HG03097 (cell line): ENCODE measurements around the gene GPR84.

Experiments used
- ATAC-seq: cut with Tn5 transposase; IDR thresholded peaks from one replicate; pipeline ENCODE4 v1.9.1; 2021; ENCODE audit not compliant: unreplicated experiment, low FRiP score

Gene GPR84

GRCh38 chr12:54364413-54364812 lies at the start of gene GPR84:
TSS of gene GPR84 (minus strand) at chr12:54364486. CDS start at chr12:54363851, 635 bp downstream.
- peak; percentile 56 for ATAC-seq

GRCh38 chr12:54413284-54414190 lies 49.3 kb upstream of the GPR84 start:
- no peak for ATAC-seq

GRCh38 chr12:54412786-54413185 lies 48.5 kb upstream of the GPR84 start:
- ATAC-seq: no peak

GRCh38 chr12:54412348-54412747 lies 48.1 kb upstream of the GPR84 start:
- ATAC-seq: no peak

GRCh38 chr12:54411391-54412241 lies 47.3 kb upstream of the GPR84 start:
- ATAC-seq: no peak

- ATAC-seq: no peak
Measured at GRCh38 chr12:54409267-54409666, 45.0 kb upstream of the GPR84 start.

- no peak for ATAC-seq
Measured at GRCh38 chr12:54407183-54407905, 43.1 kb upstream of the GPR84 start.

- ATAC-seq: no peak
Measured at GRCh38 chr12:54405573-54405972, 41.3 kb upstream of the GPR84 start.

GRCh38 chr12:54405106-54405505 lies 40.8 kb upstream of the GPR84 start:
- ATAC-seq: no peak

- no peak for ATAC-seq
Measured at GRCh38 chr12:54404061-54405004, 40.0 kb upstream of the GPR84 start.

GRCh38 chr12:54401119-54401518 lies 36.8 kb upstream of the GPR84 start:
- no peak for ATAC-seq

- no peak for ATAC-seq
Measured at GRCh38 chr12:54398995-54399793, 34.9 kb upstream of the GPR84 start.

GRCh38 chr12:54398218-54398617 lies 33.9 kb upstream of the GPR84 start:
- no peak for ATAC-seq

GRCh38 chr12:54397157-54397556 lies 32.9 kb upstream of the GPR84 start:
- ATAC-seq: no peak

- ATAC-seq: no peak
Measured at GRCh38 chr12:54395545-54395944, 31.3 kb upstream of the GPR84 start.

GRCh38 chr12:54394986-54395385 lies 30.7 kb upstream of the GPR84 start:
- ATAC-seq: no peak

GRCh38 chr12:54394281-54394719 lies 30.0 kb upstream of the GPR84 start:
- no peak for ATAC-seq

- ATAC-seq: no peak
Measured at GRCh38 chr12:54393743-54394142, 29.5 kb upstream of the GPR84 start.

- ATAC-seq: no peak
Measured at GRCh38 chr12:54393207-54393609, 28.9 kb upstream of the GPR84 start.
